ENCODE measurements around the gene ZNF558. TPM values are rescaled to one million over a fixed set of nuclear protein-coding genes. Genes with fewer than 3 reads are reported as not detected.

Gene ZNF558
- total and polyA plus RNA-seq, 2 donors (not counting 3 experiments of a cell fraction or from before 2014, with no cell fraction given) = 0.35 to 4.2 TPM

GRCh38 chr19:8881512-8881911 lies 49.4 kb upstream of the ZNF558 start:
- CTCF ChIA-PET = no interaction called here
- H3K9ac ChIP-seq (replicated peaks; ENCODE audit: extremely low read depth, insufficient read depth, low read length) = no peak overlapping the region
- peaks cover 3% of the 10 kb centered on the region for H3K9me3 ChIP-seq (replicated peaks; ENCODE audit: control insufficient read depth, insufficient read depth, low read length)
- FAIRE-seq (no peak), DNase-seq (ENCODE audit: low read depth, low spot score) (no peak)
- dilution Hi-C loops (cut with MboI; ENCODE audit: extremely low pct_ligation_motif_present, low sequenced_read_pairs) (no loop called here), intact Hi-C loops (cut with micrococcal nuclease) (no loop called here)
- no peak overlapping the region for H3K27ac ChIP-seq (ENCODE audit: insufficient read depth, low read depth, low read length)
- no peaks in the 10 kb centered on the region for H3K4me1 ChIP-seq (ENCODE audit: control insufficient read depth, extremely low read depth, insufficient read depth, low read length)
- BruUV-seq (replicated peaks) = no TSS peak
- H3K79me2 ChIP-seq (ENCODE audit: control insufficient read depth, insufficient read depth, low read length) = no peaks in the 10 kb centered on the region
- H3K9me1 ChIP-seq (replicated peaks; ENCODE audit: control insufficient read depth, extremely low read depth, insufficient read depth, low read length) = no peaks in the 10 kb centered on the region
- TF ChIP-seq JUN (IDR thresholded peaks at IDR 0.05; ENCODE audit: borderline replicate concordance, insufficient read depth, insufficient read length, low read depth) = no peak
- TF ChIP-seq POLR2AphosphoS5 (IDR thresholded peaks at IDR 0.05; ENCODE audit: insufficient read depth, low read depth, low read length) = no peak
- TF ChIP-seq, protein P1, sequence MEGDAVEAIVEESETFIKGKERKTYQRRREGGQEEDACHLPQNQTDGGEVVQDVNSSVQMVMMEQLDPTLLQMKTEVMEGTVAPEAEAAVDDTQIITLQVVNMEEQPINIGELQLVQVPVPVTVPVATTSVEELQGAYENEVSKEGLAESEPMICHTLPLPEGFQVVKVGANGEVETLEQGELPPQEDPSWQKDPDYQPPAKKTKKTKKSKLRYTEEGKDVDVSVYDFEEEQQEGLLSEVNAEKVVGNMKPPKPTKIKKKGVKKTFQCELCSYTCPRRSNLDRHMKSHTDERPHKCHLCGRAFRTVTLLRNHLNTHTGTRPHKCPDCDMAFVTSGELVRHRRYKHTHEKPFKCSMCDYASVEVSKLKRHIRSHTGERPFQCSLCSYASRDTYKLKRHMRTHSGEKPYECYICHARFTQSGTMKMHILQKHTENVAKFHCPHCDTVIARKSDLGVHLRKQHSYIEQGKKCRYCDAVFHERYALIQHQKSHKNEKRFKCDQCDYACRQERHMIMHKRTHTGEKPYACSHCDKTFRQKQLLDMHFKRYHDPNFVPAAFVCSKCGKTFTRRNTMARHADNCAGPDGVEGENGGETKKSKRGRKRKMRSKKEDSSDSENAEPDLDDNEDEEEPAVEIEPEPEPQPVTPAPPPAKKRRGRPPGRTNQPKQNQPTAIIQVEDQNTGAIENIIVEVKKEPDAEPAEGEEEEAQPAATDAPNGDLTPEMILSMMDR (IDR thresholded peaks at IDR 0.05; ENCODE audit: extremely low read depth in 1 of 2, insufficient read depth in 1 of 2, low read depth in 1 of 2, low read length in 2 of 2) = no peak
- no peak for TF ChIP-seq GATA2 (IDR thresholded peaks at IDR 0.05; ENCODE audit: insufficient read depth, insufficient read length, low read depth, low read length)
- no peak for TF ChIP-seq MAX (IDR thresholded peaks at IDR 0.05; ENCODE audit: insufficient read depth, insufficient read length)
- no peak for TF ChIP-seq POLR2A (IDR thresholded peaks at IDR 0.05; ENCODE audit: low read depth, low read length)
- no peak for TF ChIP-seq FOS (IDR thresholded peaks at IDR 0.05; ENCODE audit: borderline replicate concordance, insufficient read depth, low read length)
- no peak for TF ChIP-seq EZH2 (IDR thresholded peaks at IDR 0.05; ENCODE audit: borderline replicate concordance, low read depth, low read length, severe bottlenecking)
- TF ChIP-seq MYC (IDR thresholded peaks at IDR 0.05; ENCODE audit: low read depth, low read length) = no peak
- H4K20me1 ChIP-seq (replicated peaks; ENCODE audit: control insufficient read depth, extremely low read depth, insufficient read depth, low read length) = no peaks in the 10 kb centered on the region
- H3K4me2 ChIP-seq (ENCODE audit: insufficient read depth, low read length) = no peak overlapping the region
- H3K4me3 ChIP-seq (replicated peaks in 1 of 3; ENCODE audit: insufficient read depth in 1 of 3, low read depth in 1 of 3, low read length in 3 of 3) = no peak overlapping the region
- no peak overlapping the region for H2AFZ ChIP-seq (ENCODE audit: low read depth, low read length)
- H3K27me3 ChIP-seq (ENCODE audit: control insufficient read depth in 2 of 2, insufficient read depth in 2 of 2, low read length in 2 of 2) = no peaks in the 10 kb centered on the region
- POLR2A ChIA-PET = no interaction called here
- H3K36me3 ChIP-seq (ENCODE audit: control insufficient read depth in 2 of 2, extremely low read depth in 1 of 2, insufficient read depth in 2 of 2, low read length in 2 of 2) = no peaks in the 10 kb centered on the region
